Measurements from ENCODE around the gene LRRC32. TPM values are rescaled to one million over a fixed set of nuclear protein-coding genes. Genes with fewer than 3 reads are reported as not detected.
"Not testable (repeated sequence)": the region's sequence is repeated elsewhere in the genome, so short reads cannot be mapped to it uniquely, and the experiment has no call there.

LRRC32 gene
- total RNA-seq, 4 donors from 2014 or later: 22.7 to 37.6 (median 31.1) TPM

DNA sequence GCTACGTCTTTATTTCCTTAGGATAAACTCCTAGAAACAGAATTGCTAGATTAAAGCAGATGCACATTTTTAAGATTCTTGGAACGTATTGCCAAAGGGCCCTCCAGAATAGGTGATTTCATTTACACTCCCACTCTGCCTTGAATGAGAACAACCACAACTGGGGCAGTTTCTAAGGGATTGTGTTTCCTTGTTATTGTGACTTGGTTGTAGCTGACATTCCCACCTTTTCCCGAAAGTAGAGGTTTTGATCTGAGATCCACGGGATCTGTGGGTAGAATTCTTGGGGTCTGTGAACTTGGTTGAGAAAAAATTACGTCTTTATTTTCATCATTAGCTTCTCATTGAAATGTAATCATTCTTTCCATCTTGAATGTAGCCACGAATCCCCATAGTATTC, 21.5 kb downstream of the LRRC32 start:
- TF ChIP-seq, protein P1, sequence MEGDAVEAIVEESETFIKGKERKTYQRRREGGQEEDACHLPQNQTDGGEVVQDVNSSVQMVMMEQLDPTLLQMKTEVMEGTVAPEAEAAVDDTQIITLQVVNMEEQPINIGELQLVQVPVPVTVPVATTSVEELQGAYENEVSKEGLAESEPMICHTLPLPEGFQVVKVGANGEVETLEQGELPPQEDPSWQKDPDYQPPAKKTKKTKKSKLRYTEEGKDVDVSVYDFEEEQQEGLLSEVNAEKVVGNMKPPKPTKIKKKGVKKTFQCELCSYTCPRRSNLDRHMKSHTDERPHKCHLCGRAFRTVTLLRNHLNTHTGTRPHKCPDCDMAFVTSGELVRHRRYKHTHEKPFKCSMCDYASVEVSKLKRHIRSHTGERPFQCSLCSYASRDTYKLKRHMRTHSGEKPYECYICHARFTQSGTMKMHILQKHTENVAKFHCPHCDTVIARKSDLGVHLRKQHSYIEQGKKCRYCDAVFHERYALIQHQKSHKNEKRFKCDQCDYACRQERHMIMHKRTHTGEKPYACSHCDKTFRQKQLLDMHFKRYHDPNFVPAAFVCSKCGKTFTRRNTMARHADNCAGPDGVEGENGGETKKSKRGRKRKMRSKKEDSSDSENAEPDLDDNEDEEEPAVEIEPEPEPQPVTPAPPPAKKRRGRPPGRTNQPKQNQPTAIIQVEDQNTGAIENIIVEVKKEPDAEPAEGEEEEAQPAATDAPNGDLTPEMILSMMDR (IDR thresholded peaks at IDR 0.05): no peak
- TF ChIP-seq EP300 (IDR thresholded peaks at IDR 0.05): no peak
- no peak for TF ChIP-seq POLR2A (IDR thresholded peaks at IDR 0.05)
- TF ChIP-seq POLR2AphosphoS5 (IDR thresholded peaks at IDR 0.05): no peak
- WGBS, 2 donors (ENCODE audit: low coverage in 1 of 2): 40 to 47% methylated on average over 4 to 6 of the region's 6 CpGs
- Histone ChIP-seq H3K9me3 (peaks cover 0 to 18% (median 0%) of the 10 kb centered on the region in 3 donors), H3K36me3 (no peaks in the 10 kb centered on the region), H3K4me1 (peaks cover 0 to 19% (median 12%) of the 10 kb centered on the region in 3 donors), H3K27me3 (no peaks in the 10 kb centered on the region), H3K4me3 (no peak overlapping the region), H3K27ac (no peak overlapping the region)
- ATAC-seq: no peak

DNA sequence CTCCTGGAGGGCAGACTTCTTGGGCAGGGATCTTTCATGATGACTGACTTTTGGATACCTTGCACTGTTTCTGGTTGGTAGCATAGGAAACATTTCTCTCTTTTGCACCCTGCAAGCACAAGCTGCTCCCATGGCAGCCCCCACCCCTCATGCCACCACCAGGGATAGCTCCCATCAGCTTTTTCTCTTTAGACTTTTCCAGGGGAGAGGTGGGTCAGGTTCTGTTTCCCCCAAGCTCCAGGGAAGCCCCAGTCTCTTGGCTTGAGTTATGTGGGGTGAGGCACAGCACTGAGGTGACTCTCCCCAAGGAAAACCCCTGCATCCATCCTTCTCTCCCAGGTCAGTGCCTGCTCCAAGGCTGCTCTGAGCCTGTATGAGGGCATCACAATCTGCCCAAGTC, 22.5 kb downstream of the LRRC32 start:
- no peak overlapping the region for H3K27ac ChIP-seq
- peaks cover 0 to 9% (median 4%) of the 10 kb centered on the region in 3 donors for H3K4me1 ChIP-seq
- H3K9me3 ChIP-seq: peaks cover 0 to 18% (median 0%) of the 10 kb centered on the region in 3 donors
- H3K4me3 ChIP-seq: no peak overlapping the region
- H3K27me3 ChIP-seq: no peaks in the 10 kb centered on the region
- TF ChIP-seq POLR2AphosphoS5 (IDR thresholded peaks at IDR 0.05): no peak
- TF ChIP-seq, protein P1 (IDR thresholded peaks at IDR 0.05): no peak
- TF ChIP-seq EP300 (IDR thresholded peaks at IDR 0.05): no peak
- no peak for TF ChIP-seq POLR2A (IDR thresholded peaks at IDR 0.05)
- ATAC-seq: no peak
- no peaks in the 10 kb centered on the region for H3K36me3 ChIP-seq

DNA sequence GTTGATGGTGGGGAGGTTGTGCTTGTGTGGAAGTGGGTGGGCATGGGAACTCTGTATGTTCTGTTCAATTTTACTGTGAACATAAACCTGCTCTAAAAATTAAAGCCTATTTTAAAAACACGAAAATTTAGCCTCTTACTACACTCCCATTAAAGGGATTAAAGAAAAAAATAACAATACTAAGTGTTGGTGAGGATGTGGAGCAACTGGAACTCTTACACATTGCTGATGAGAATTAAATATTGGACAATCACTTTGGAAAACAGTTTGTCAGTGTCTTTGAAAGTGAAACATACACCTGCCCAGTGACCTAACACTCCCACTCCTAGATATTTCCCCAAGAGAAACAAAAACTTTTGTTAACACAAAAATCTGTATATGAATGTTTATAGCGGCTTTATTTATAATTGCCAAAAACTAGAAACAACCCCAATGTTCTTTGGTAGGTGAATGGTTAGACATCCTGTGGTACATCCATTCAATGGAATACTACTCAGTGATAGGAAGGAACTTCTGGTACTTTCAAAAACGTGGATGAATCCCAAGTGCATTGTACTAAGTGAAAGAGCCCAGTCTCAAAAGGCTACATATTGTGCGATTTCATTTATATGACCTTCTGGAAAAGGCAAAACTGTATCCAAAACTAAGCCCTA, 23.5 kb downstream of the LRRC32 start:
- Histone ChIP-seq H3K27me3 (no peaks in the 10 kb centered on the region), H3K27ac (no peak overlapping the region), H3K36me3 (no peaks in the 10 kb centered on the region), H3K4me1 (peaks cover 0 to 8% (median 4%) of the 10 kb centered on the region in 3 donors), H3K4me3 (no peak overlapping the region), H3K9me3 (peaks cover 0 to 18% (median 0%) of the 10 kb centered on the region in 3 donors)
- no peak for ATAC-seq
- 70 to 74% methylated on average over 4 of the region's 4 CpGs for WGBS, 2 donors (ENCODE audit: low coverage in 1 of 2)
- TF ChIP-seq, protein P1 (IDR thresholded peaks at IDR 0.05): no peak
- TF ChIP-seq EP300 (IDR thresholded peaks at IDR 0.05) (no peak), POLR2AphosphoS5 (IDR thresholded peaks at IDR 0.05) (no peak), POLR2A (IDR thresholded peaks at IDR 0.05) (no peak)

DNA sequence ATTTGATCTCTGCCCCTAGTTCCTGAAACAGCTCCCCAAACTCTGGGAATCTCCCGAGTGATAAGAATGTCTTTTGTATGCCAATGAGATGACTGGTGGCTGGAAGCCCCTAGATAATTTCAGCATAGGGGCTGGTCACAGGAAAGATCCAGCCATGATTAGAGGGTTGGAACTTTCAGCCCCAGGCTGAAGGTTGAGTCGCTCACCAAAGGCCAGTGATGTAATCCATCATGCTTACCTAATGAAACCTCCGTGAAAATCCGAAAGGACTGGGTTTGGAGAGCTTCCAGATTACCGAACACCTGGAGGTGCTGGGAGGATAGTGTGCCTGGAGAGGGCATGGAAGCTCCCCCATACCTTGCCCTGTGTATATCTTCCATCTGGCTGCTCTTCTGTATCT, 26.0 kb downstream of the LRRC32 start:
- Histone ChIP-seq H3K9me3 (peaks cover 0 to 18% (median 0%) of the 10 kb centered on the region in 3 donors), H3K4me3 (no peak overlapping the region), H3K36me3 (no peaks in the 10 kb centered on the region), H3K27ac (no peak overlapping the region), H3K27me3 (no peaks in the 10 kb centered on the region), H3K4me1 (peaks cover 0 to 1% (median 0%) of the 10 kb centered on the region in 3 donors)
- ATAC-seq: no peak
- no peak for TF ChIP-seq POLR2A (IDR thresholded peaks at IDR 0.05)
- TF ChIP-seq, protein P1 (IDR thresholded peaks at IDR 0.05): no peak
- no peak for TF ChIP-seq POLR2AphosphoS5 (IDR thresholded peaks at IDR 0.05)
- TF ChIP-seq EP300 (IDR thresholded peaks at IDR 0.05): no peak
- WGBS, 2 donors (ENCODE audit: low coverage in 1 of 2): 68% methylated on average over 5 of the region's 5 CpGs; no CpG with 5 or more reads in 1 of the 2 donors

DNA sequence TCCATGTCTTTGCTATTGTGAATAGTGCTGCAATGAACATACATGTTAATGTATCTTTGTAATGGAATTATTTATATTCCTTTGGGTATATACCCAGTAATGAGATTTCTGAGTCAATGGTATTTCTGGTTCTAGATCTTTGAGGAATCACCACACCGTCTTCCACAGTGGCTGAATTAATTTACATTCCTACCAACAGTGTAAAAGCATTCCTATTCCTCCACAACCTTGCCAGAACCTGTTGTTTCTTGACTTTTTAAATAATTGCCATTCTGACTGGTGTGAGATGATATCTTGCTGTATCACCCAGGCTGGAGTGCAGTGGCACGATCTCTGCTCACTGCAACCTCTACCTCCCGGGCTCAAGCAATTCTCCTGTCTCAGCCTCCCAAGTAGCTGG, 26.8 kb downstream of the LRRC32 start:
- not testable (repeated sequence) for H3K4me3 ChIP-seq, H3K4me1 ChIP-seq, H3K27ac ChIP-seq, H3K27me3 ChIP-seq, H3K36me3 ChIP-seq, ATAC-seq
- peaks cover 0 to 18% (median 0%) of the 10 kb centered on the region in 3 donors for H3K9me3 ChIP-seq
- 70 to 82% methylated on average over 1 to 3 of the region's 3 CpGs for WGBS, 2 donors (ENCODE audit: low coverage in 1 of 2)
